Retinal pigment epithelial cell (primary cell): Measurements from ENCODE around the gene SRCIN1.

Experiments used
- DNase-seq: peaks from one replicate; pipeline ENCODE4 v3.0.0-alpha.2; 2010; ENCODE audit warnings: low read depth
- H3K4me3 ChIP-seq: 2 replicates; pipeline ENCODE4 v1.5.1; 2011; ENCODE audit warnings: mild to moderate bottlenecking, low read length, control low read depth, moderate library complexity
- TF ChIP-seq, protein P1 (sequence below): conservative IDR thresholded peaks from 2 replicates; pipeline ENCODE4 v1.5.1; 2011; ENCODE audit warnings: low read depth, low read length, control low read depth, inconsistent platforms

SRCIN1 gene

DNA sequence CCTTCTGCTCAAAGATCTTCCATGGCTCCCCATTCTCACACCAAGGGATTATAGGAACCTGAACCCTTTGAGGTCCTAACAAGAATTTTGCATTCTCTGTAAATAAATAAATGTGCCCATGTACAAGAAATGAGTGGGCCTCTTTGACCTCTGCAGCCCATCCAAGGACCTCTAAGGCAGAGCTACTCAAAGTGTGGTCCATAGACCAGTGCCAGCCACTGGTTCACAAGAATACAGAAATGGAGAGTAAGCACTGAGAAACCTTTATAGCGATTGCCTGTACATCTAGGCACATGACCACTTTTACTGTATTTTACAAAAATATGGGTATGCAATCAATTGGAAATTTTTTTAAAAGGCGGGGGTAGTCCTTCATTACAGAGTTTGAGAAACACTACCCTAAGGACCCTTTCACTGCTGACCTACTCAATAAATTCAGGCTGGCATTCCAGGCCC is 7.8 kb upstream of the SRCIN1 start:
- H3K4me3 ChIP-seq = no peak overlapping the region
- TF ChIP-seq, protein P1, sequence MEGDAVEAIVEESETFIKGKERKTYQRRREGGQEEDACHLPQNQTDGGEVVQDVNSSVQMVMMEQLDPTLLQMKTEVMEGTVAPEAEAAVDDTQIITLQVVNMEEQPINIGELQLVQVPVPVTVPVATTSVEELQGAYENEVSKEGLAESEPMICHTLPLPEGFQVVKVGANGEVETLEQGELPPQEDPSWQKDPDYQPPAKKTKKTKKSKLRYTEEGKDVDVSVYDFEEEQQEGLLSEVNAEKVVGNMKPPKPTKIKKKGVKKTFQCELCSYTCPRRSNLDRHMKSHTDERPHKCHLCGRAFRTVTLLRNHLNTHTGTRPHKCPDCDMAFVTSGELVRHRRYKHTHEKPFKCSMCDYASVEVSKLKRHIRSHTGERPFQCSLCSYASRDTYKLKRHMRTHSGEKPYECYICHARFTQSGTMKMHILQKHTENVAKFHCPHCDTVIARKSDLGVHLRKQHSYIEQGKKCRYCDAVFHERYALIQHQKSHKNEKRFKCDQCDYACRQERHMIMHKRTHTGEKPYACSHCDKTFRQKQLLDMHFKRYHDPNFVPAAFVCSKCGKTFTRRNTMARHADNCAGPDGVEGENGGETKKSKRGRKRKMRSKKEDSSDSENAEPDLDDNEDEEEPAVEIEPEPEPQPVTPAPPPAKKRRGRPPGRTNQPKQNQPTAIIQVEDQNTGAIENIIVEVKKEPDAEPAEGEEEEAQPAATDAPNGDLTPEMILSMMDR = no peak
- no peak for DNase-seq

DNA sequence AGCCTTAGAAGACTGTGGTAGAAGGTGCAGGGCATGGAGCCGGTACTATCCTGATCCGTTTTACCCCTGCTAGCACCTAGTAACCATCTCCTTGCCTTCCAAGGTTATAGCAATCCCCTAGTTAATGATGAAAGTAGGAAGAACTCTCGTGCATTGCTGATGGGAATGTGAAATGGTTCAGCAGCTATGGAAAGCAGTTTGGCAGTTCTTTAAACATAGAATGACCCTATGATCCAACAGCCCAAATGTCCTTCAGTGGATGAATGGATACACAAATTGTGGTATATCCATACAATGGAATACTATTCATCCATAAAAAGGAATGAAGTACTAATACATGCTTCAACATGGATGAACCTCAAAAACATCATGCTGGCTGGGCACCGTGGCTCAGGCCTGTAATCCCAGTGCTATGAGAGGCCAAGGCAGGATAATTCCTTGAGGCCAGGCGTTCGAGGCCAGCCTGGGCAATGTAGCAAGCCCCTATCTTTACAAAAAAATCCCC is 6.2 kb upstream of the SRCIN1 start:
- DNase-seq = no peak
- H3K4me3 ChIP-seq = no peak overlapping the region
- TF ChIP-seq, protein P1 = no peak

DNA sequence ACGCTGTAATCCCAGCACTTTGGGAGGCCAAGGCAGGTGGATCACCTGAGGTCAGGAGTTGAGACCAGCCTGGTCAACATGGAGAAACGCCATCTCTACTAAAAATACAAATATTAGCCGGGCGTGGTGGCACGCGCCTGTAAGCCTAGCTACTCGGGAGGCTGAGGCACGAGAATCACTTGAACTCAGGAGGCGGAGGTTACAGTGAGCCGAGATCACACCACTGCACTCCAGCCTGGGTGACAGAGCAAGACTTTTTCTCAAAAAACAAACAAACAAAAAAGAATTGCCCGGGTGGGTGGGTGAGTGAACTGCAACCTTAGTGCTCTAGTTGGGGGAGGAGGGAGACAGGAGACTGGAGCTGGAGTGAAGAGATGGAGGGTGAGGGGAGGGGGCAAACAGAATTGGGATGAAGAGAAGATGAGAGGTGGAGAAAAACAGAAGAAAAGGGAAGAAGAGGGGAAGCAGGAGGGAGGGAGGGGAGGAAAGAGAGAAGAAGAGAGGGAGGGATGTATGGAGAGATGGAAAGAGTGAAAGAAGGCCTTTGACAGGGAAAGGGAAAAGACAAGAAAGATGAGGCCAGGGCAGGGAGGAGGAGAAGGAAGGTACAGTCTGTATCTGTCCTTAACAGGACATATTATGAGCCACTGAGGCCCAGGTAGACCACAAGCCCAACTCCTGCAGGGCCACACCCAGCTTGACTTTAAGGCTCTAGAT is 5.5 kb upstream of the SRCIN1 start:
- H3K4me3 ChIP-seq = no peak overlapping the region
- TF ChIP-seq, protein P1 = no peak
- no peak for DNase-seq

DNA sequence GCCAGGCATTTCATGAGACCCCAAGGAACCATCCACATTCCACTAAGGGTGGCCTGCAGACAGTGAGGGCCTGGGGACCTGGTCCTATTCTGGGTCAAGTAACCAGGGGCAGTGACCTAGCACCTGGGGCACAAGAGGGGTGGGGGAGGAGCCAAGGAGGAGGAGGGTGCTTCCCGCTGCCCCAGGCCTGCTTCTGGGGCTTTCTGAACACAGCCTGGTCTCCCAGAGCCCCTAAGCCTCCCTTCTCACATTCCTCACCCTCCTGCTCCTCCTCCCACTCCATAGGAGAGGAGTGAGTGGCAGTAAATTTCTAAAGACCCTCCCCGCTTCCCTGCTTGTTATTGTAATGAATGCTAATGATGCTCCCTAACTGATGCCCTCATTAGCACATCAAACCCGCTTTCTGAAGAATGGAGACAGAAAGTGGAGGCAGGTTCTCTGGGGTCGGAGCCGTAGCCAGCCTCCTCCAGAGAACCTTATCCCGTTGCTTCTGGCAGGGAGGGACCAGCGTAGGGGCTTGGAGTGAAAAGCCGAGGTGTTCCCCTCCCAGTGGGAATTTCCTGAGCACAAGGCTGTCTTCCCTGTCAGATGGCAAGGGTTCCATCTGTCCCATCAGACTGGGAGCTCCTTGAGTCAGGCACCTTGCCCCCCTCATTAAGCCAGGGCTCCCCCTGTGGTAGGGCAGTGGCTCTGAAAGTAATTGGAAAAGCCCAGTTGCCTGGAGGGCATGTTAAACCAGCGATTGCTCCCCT is 3.7 kb upstream of the SRCIN1 start:
- no peak for DNase-seq
- TF ChIP-seq, protein P1 = peak; percentile 9
- no peak overlapping the region for H3K4me3 ChIP-seq

DNA sequence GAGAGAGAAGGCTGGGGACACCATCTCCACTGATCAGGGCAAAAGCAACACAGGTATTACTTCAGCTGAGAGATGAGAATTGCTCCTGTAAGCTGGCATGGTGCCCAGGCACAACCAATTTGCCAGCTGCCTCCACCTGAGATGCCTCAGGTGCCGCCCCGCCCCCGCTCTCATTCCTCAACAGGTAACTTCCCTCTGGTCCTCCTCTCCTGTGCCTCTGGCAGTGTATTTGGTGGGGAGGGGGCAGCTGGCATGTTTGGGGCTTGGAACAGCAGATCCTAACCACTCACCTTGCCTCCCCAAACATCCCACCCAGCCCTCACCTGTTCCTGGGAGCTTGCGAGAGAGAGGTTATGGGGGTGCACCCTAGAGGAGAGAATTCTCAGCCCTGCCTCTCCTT is 2.9 kb upstream of the SRCIN1 start:
- TF ChIP-seq, protein P1 = no peak
- no peak overlapping the region for H3K4me3 ChIP-seq
- DNase-seq = no peak

DNA sequence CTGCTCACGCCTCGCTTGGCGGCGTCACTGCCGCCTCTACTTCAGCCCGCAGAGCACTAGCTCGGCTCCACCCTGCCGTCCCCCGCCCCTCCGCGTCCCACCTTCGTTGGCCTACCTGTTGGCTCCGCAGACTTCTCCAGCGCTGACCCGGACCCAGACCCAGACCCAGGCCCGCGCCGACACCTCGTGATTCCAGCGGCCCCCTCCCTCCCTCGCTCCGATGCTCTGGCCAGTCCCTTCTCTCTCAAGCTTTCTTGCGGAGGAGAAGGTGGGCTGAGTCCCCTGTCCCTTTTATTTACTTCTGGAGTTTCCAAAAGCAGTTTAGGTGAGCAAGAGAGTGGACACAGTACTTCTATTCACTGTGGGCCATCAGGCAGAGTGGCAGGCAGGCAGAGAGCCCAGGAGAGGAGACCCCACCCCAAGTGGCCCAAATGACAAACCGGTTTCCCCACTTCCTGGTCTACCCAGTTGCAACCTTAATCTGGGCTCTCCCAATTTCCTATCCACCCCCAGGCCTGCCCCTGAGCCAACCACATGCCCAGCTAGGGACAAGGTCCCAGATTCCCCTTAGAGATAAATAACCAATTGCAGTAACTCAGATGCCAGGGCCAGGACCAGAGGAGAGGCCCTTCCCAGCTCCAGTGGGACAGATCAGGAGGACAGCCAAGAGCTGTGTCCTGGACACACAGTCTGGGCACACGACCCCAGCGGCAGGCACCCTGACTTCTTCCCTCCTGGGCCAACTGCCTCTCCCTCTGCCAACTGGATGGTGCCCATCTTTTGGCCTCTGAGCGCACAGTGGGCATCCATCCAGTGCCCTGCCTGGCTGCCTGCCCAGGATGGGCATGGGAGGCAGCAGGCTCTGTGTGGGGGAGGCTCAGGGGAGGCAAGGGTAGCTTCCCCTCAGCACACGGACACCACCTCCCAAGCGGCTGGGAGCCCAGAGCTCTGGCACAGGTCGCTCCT is 1.2 kb upstream of the SRCIN1 start:
- TF ChIP-seq, protein P1 = no peak
- DNase-seq = no peak
- H3K4me3 ChIP-seq = no peak overlapping the region
